GM18868 (cell line): ENCODE results near the gene ASB7.

Source experiments
- ATAC-seq: cut with Tn5 transposase; IDR thresholded peaks from one replicate; pipeline ENCODE4 v1.9.1; 2021; ENCODE audit warnings: mild to moderate bottlenecking, moderate library complexity; ENCODE audit not compliant: unreplicated experiment

Gene ASB7

DNA sequence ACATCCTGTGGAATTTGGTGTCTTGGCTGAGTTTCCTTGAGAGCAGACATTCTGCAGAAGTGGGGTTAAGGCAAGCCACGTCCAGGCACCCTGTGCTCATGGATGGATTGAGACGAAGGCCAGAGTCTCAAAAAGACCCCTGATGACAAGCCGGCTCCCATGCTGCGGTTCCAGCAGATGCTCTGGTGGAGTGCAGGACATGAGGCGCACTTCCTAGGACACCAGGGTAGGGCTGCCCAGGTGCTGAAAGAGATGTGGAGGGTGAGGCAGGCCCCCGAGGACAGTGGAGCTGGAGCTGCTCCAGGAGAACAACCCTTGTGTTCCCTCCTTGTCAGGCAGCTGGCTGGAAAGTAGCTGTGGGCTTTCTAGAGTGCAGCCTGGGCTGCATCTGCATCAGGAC, 81.0 kb downstream of the ASB7 start:
- ATAC-seq, result no peak

DNA sequence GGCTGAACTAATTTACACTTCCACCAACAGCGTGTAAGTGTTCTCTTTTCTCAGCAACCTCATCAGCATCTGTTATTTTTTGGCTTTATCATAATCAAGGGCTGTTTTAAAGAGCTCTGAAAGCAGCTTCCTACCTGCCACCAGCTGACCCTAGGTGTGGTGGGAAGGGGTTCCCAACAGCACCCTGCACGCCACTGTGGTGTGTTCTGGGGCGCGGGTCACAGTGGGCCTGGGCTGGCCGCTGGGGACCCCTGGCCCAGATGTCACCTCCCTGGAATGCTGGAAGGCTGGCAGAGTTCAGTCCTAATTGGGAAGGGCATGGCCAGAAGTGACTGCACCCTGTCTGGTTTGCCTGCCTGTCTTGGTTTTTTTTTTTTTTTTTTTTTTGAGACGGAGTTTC, 82.2 kb downstream of the ASB7 start:
- no peak for ATAC-seq

DNA sequence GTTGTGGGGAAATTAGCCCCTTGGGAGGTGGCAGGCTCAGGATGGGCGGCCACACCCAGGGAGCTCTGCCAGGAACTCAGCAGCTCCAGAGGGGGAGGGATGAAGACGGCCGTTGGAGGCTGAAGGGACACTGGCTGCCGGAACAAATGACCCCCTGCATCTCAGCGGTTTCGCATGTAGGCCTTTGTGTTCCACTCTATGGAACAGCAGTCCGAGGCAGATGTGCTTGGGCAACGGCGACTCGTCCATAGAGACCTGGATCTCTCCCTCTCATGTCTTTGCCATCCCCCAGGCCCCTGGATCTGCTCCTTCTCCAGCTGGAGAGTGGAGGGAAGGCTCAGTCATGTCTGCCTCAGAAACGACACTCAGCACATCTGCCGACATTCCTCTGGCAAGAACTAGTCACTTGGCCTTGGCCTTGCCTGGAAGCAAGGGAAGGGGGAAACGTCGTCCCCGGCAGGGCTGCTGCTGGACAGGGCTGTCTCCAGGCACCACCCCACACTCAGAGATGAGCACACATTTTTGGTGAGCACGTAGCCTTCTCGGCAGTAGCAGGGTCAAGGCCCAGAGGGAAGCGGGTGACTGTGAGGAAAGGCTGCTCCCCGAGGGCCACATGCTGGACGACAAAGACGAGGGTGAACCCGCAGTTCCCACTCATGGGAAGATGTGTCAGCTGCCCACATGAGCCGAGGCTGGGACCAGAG, 83.8 kb downstream of the ASB7 start:
- no peak for ATAC-seq

DNA sequence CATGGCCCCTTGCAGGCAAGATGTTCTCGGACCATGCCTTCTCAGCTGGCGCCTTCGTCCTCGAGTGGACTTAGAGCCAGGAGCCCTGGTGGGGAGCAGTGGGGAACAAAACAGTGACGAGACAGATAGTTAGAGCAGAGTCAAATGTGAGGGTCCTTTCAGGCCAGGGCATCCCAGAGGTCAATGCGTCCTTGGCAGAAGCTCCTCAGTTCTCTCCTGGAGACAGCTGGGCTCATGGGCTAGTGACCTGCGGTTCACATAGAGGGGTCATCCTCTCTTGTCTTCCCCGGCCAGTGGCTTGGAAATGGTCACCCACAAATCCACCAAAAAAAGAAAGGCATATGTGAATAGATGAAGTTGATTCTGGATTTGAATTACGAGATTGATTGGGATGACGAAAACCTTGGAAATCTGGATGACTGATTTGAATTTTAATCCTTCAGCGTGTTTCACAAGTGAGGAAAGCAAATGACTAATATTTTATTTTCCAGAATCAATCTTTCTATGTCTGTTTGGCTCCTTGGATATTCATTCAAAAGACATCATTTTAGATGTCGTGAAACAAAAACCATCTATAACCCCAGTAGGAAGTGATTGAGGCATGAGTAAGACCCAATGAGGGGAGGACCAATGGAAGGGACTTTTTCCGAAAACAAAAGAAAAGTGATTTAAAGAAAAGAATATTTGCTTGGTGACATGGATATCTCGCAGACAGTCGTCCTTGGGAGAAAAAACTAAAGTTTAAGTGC, 84.5 kb downstream of the ASB7 start:
- ATAC-seq, result no peak

DNA sequence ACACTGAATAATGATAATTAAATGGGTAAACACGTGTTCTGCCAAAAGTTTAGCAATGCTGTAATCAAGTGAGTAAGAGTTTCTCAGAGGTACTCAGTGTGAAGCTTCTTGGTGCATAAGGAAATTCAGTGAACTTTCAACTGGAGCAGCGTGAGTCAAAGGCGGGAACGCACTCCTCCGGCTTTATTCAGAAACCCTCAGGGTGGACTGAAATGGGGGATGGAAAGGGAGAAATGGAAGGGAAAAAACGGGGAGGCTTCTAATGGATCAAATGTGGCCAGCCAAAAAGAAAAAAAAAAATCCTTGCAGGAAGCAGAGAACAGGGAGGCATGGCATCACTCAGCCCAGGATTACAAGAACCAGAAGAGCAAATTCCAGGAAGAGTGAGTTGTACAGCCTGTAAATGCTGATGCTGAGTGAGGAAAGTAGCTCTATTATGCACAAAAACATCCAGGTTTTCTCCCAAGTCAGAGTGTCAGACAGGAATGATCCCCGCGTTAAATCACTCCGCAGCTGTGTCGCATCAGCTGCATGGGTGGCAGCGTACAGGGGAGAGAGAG, 85.3 kb downstream of the ASB7 start:
- no peak for ATAC-seq

DNA sequence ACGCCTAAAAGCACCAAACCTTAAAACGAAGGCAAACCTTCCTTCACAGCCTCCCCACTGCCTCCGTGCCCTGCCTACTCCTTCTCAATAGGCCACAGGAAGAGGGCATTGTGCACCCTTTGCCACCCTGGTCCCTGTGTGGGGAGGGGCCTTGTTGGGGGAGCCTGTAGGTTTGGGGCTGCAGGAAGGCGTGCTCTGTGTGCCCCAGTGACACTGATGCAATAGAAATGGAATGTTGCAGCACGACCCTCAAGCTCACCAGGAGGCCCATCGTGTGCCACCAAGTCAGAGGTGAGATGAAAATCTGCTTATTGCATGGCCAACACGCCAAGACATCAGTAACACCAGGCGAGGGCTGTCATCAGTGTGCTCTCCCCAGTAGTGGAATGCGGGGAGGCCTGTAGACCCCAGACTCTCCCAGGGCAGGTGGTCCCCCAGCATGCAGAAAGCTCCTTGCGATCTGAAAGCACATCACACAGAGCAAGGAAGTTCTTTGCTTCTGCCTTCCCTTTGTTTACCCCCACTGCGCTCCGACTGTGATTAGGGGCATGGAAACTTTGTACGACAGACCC, 86.2 kb downstream of the ASB7 start:
- no peak for ATAC-seq

DNA sequence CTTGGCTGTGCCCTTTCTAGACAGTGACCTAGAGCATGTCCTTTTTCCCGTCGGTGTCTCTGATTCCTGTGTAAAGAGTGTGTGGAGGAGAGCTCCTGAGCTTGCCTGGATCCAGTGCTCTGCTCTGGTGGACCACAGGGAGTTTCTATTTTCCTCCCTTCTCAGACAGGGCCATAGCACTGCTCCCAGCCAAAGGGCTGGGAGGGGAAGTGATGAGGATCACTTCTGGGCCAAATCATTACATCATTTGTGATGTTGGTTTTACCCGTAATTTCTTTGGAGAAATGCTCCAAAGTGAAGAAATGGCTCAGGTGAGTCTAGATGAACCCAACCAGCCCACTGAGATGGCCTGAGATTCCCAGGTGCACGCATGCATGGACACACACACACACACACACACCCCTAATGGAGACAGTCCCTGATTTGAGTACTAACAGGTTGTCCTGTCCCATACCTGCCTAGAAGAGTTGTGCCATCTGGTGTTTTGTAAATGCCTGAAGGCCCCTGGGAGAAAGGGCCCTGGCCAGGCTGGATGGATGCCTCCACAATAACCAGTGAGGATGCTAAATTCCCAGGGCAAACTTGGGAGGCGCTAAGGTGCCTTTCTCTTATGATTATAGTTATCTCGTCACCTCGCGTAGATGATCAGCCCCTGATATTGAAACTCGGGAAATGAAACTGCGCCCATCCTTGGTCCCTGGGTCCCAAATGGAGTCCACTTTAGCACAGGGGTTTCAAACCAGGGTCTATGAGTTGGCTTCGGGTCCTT, 86.9 kb downstream of the ASB7 start:
- ATAC-seq, result no peak

DNA sequence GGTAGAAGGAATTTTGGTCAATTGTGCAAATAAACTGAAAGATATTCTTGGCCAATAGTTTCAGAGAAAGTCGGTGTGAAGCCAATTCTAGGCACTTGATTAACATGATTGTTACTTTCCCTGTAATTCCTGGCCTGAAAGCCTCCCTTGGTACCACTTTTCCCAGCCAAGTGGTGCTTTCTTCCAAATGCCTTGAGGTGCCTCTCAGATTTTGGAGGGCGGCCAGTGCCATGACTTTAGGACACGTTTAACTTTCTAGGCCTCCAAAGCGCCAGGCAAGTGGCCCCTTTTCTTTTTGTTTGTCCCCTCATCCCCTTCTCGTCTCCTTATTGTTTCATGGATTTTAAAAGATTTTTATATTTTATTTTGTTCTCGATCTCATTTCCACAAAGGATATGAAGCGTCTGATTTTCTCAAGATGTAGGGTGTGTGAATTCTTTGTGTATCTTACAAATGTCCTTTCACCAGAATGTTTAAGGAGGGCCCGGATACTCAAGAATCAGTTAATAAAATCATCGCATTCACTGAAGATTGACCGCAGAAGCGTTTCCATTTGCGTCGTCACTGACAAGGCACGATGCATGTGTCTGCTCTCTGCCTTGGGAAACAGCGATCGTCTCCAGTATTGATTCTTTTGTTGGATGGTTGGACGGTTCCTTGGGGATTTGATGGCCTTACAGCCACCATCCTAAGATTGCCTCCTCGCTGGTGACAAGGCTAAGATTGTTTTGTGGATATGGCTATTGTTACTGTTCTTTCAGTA, 87.8 kb downstream of the ASB7 start:
- ATAC-seq, result no peak

DNA sequence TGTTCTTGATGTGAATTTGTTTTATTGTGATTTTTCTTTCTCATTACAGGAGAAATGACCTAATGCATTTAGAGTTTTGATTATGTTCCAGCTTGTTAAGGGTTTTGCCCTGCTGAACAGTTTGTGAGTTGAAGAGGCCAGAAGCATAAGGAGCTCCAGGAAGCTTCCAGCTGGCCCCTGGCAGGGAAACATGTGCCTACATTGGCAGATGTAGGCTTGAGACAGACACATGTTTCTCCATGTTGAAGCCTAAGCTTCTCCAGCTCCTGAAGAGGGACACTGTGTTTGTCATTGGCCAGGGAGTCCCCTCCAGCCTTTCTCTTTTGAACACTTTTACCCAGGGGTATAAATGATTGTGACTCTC, 88.4 kb downstream of the ASB7 start:
- ATAC-seq, result no peak

DNA sequence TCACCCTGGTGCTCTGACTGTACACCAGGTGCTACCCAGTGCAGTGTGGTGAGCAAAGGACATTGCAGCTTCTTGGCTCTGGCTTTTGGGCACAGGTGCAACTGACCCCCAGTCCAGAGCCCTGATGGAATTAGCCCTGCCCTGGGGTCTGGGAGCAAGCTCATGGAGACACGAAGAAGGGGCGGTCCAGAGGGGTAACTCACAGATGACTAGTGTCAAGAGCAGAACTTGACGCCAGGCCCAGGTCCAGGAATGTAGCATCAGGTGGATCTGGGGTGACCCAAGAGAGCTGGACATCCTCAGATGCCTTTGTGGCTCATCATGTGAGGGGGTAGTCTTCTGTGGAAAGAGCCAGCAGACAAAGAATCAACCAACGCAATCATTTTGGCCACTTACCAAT, 88.9 kb downstream of the ASB7 start:
- ATAC-seq, result no peak

DNA sequence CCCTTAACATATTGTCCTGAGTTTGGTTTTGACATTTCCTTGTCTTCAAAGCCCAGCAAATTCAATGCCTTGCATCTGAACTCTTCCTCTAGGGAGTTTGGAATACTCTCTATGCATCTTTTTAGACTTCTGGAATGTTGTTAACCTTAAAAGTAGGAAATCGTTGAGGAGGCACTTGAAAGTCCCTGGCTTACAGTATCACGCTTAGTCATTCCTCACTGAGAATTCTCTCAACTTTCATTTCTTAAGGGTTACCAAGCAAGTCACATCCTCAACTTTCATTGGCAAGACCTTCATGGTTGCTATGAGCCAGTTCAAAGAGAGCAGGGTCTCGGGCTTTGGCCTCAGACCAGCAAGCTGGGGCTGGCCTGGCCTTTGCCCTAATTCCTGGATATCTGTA, 89.9 kb downstream of the ASB7 start:
- no peak for ATAC-seq

DNA sequence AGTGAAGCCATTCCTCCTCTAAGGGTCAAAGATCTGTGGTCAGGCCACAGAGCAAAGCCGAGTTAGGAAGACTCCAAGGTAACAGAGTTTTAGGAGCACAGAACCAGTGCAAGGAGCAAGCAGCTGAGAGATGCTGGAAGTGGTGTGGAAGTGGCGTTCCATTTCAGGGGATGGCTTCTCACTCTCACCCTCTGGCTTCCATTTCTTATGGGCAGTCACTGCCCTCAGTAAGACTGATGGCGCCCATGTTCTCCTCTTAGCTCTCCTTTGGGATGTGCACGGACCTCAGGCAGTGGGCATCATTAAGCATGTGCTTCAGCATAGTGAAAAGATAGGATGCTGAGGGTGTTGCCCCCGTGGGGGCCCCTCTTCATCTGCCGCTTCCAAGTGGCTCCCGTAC, 90.3 kb downstream of the ASB7 start:
- ATAC-seq, result no peak

DNA sequence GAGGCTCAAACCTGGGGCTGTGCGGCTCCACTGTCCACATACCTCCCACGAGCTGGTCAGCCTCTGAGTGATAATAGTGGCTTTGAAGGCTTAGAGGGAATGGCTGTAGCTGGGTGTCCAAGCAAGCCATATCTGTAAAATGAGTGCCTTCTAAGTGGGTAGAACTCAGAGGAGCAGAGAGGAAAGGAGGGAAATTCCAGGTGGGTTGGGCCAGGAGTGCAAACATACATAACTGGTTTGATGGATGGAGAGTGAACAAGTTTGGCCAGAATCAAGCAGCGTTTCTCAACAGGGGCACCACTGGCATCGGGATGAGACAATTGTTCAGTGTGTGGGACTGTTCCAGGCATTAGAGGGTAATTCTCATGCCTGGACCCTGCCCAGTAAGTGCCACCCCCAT, 91.1 kb downstream of the ASB7 start:
- ATAC-seq, result no peak

DNA sequence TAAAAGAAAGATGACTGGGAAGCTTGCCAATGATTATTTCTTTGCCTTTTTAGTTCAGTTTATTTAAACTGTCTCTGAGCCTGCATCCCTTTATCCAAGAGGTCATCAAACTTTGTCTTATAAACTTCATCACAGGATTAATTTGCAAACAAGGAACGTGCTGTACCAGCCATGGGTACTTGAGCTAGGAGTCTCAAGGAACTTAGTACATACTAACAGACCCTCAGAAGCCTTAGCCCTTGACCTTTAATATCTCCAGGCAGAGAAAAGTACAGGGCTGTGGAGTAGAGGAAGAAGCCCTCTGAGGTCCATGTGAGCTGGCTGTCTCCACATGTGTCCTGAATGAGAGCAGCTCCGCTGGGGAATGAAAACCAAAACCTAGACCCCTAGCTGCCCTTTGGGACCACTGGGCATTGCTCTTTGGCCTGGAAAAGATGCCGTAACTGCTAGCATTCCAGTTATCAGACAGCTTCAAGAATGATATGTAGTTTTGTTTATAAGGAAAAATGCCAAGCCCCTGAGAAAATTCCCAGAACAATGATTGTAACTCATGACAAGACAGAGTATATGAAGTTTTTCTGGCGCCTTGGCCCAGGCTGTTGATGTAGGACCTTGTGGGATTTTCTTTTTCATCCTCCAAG, 92.1 kb downstream of the ASB7 start:
- ATAC-seq, result no peak

DNA sequence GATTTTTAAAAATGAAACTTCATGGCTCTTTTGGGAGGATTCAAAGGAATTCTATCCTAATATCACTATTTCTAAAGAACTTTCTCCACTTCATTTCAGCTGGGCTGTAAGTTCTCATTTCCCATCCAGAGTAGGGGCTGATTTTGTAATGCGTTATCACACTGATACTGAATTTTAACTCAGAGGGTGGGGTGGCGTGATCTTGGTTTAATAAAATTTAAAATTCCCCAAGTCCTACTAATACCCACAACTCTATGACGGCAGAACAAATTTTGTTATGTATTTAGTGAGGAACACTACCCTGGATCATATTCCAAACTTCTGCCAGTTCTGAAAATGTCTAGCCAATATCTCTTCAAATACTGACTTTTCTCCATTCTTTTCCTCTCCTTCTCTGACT, 92.7 kb downstream of the ASB7 start:
- no peak for ATAC-seq

DNA sequence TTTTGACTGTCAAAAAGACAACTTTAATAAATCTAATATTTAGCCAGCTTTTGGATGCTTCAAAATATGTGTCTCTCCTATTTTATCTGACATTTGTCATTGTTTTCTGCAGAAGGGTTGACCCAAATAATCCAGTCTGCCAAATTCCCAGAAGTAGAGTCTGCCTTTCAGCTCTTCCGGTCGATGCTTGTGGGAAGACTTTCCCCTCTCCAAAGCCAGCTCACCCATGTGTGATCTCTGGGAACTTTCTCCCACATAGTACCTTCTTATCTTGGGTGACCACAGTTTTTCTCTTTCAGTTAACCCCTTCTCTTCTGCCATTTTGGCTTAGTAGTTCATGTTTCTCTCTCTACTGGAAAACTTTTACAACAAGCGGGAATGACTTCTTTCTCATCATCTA, 94.1 kb downstream of the ASB7 start:
- no peak for ATAC-seq
